Hepatic stellate cell (primary cell): Measurements from ENCODE around the gene BRCA1.
"Not testable (repeated sequence)": the region's sequence is repeated elsewhere in the genome, so short reads cannot be mapped to it uniquely, and the experiment has no call there.

ENCODE experiments used
- DNase-seq: peaks from one replicate; pipeline ENCODE4 v3.0.0; 2011; ENCODE audit warnings: low spot score

The BRCA1 gene

GRCh38 chr17:43069368-43069898 is 55.7 kb downstream of the BRCA1 start:
- no peak for DNase-seq

- no peak for DNase-seq
These were observed 56.4 kb downstream of the BRCA1 start for GRCh38 chr17:43068570-43069367.

GRCh38 chr17:43062984-43063638 is 62.1 kb downstream of the BRCA1 start:
- DNase-seq = no peak

GRCh38 chr17:43056051-43056450 is 69.1 kb downstream of the BRCA1 start:
- DNase-seq = no peak

GRCh38 chr17:43053008-43053407 is 72.2 kb downstream of the BRCA1 start:
- not testable (repeated sequence) for DNase-seq

GRCh38 chr17:43051969-43052368 is 73.2 kb downstream of the BRCA1 start:
- no peak for DNase-seq

GRCh38 chr17:43044024-43044423 is 81.1 kb downstream of the BRCA1 start:
- DNase-seq = no peak

- DNase-seq = no peak
These were observed 81.9 kb downstream of the BRCA1 start for GRCh38 chr17:43043307-43043706.

- no peak for DNase-seq
These were observed 83.0 kb downstream of the BRCA1 start for GRCh38 chr17:43042025-43042628.

- DNase-seq = no peak
These were observed 84.5 kb downstream of the BRCA1 start for GRCh38 chr17:43040655-43041054.

GRCh38 chr17:43039646-43040045 is 85.5 kb downstream of the BRCA1 start:
- DNase-seq = no peak

- DNase-seq = no peak
These were observed 90.3 kb downstream of the BRCA1 start for GRCh38 chr17:43034894-43035293.

GRCh38 chr17:43033948-43034881 is 90.9 kb downstream of the BRCA1 start:
- DNase-seq = no peak

- no peak for DNase-seq
These were observed 93.5 kb downstream of the BRCA1 start for GRCh38 chr17:43031666-43032065.

- DNase-seq = no peak
These were observed 94.9 kb downstream of the BRCA1 start for GRCh38 chr17:43030137-43030767.

GRCh38 chr17:43028221-43028861 is 96.8 kb downstream of the BRCA1 start:
- DNase-seq = no peak

GRCh38 chr17:43027091-43028032 is 97.8 kb downstream of the BRCA1 start:
- no peak for DNase-seq

GRCh38 chr17:43026595-43026994 is 98.6 kb downstream of the BRCA1 start:
- no peak for DNase-seq

GRCh38 chr17:43025766-43026537 is 99.2 kb downstream of the BRCA1 start:
- DNase-seq = no peak
